Glutamatergic neuron (in vitro differentiated cells): Measurements from ENCODE around the gene RASIP1. TPM values are rescaled to one million over a fixed set of nuclear protein-coding genes. Genes with fewer than 3 reads are reported as not detected.

Experiments
- DNase-seq: peaks from one replicate; pipeline ENCODE4 v3.0.0; 2022
- H3K27ac Mint-ChIP-seq: one replicate; pipeline ENCODE4 v1.8.0; 2020; ENCODE audit warnings: mild to moderate bottlenecking, mixed read lengths, inconsistent platforms; ENCODE audit not compliant: unreplicated experiment
- H3K27me3 Mint-ChIP-seq: one replicate; pipeline ENCODE4 v1.8.0; 2020; ENCODE audit warnings: mild to moderate bottlenecking, moderate library complexity, mixed read lengths, inconsistent platforms; ENCODE audit not compliant: unreplicated experiment
- H3K36me3 Mint-ChIP-seq: one replicate; pipeline ENCODE4 v1.8.0; 2020; ENCODE audit warnings: mild to moderate bottlenecking, mixed read lengths, inconsistent platforms; ENCODE audit not compliant: unreplicated experiment
- H3K4me1 Mint-ChIP-seq: one replicate; pipeline ENCODE4 v1.8.0; 2020; ENCODE audit warnings: mild to moderate bottlenecking, low read depth, mixed read lengths, inconsistent platforms; ENCODE audit not compliant: unreplicated experiment
- H3K4me3 Mint-ChIP-seq: one replicate; pipeline ENCODE4 v1.8.0; 2020; ENCODE audit warnings: mild to moderate bottlenecking, mixed read lengths, inconsistent platforms; ENCODE audit not compliant: unreplicated experiment
- H3K9me3 Mint-ChIP-seq: one replicate; pipeline ENCODE4 v1.8.0; 2020; ENCODE audit warnings: mild to moderate bottlenecking, moderate library complexity, mixed read lengths, inconsistent platforms; ENCODE audit not compliant: unreplicated experiment
- CTCF ChIP-seq: fragments of 200-600 bp; sonication (generic); IDR thresholded peaks from one replicate; pipeline ENCODE4 v1.5.0; 2021; ENCODE audit not compliant: partially characterized antibody, unreplicated experiment
- total RNA-seq: library from RNA; stranded (reverse); fragmentation: NEBNext Ultra II Directional; extraction: Animal tissue kit (Norgen Biotek cat#: 25700); gene quantifications from one replicate; pipeline ENCODE4 v1.2.1, GENCODE V29; 2021; ENCODE audit not compliant: unreplicated experiment

Gene RASIP1
- total RNA-seq, 1 donor from 2014 or later = 6.2 TPM

GRCh38 chr19:48676487-48676886, 63.9 kb downstream of the RASIP1 start:
- Mint-ChIP-seq H3K9me3 (no peaks in the 10 kb centered on the region), H3K4me1 (peaks cover 4% of the 10 kb centered on the region), H3K4me3 (no peak overlapping the region), H3K36me3 (no peaks in the 10 kb centered on the region), H3K27ac (no peak overlapping the region), H3K27me3 (peaks cover 1% of the 10 kb centered on the region)
- TF ChIP-seq CTCF = no peak
- DNase-seq = no peak

GRCh38 chr19:48674921-48675824, 65.2 kb downstream of the RASIP1 start:
- H3K9me3 Mint-ChIP-seq = no peaks in the 10 kb centered on the region
- peak; percentile 83 for DNase-seq
- H3K27me3 Mint-ChIP-seq = peaks cover 1% of the 10 kb centered on the region
- H3K27ac Mint-ChIP-seq = no peak overlapping the region
- peaks cover 9% of the 10 kb centered on the region for H3K4me1 Mint-ChIP-seq
- no peaks in the 10 kb centered on the region for H3K36me3 Mint-ChIP-seq
- peak; percentile 81 for TF ChIP-seq CTCF
- no peak overlapping the region for H3K4me3 Mint-ChIP-seq

GRCh38 chr19:48674216-48674809, 66.1 kb downstream of the RASIP1 start:
- Mint-ChIP-seq H3K27me3 (peaks cover 3% of the 10 kb centered on the region), H3K4me1 (peaks cover 9% of the 10 kb centered on the region), H3K4me3 (no peak overlapping the region), H3K27ac (no peak overlapping the region), H3K36me3 (no peaks in the 10 kb centered on the region), H3K9me3 (peaks cover 3% of the 10 kb centered on the region)
- TF ChIP-seq CTCF = no peak
- DNase-seq = no peak

- DNase-seq = no peak
- Mint-ChIP-seq H3K4me3 (no peak overlapping the region), H3K27ac (no peak overlapping the region), H3K27me3 (peaks cover 3% of the 10 kb centered on the region), H3K4me1 (peaks cover 9% of the 10 kb centered on the region), H3K9me3 (peaks cover 5% of the 10 kb centered on the region), H3K36me3 (no peaks in the 10 kb centered on the region)
- no peak for TF ChIP-seq CTCF
Observed at GRCh38 chr19:48673436-48674100, 66.8 kb downstream of the RASIP1 start.

GRCh38 chr19:48672994-48673393, 67.4 kb downstream of the RASIP1 start, which contains the start of gene NTN5:
Gene NTN5, minus strand, starts transcription at chr19:48673017. Its CDS starts 2,031 bp downstream, at chr19:48670986.
- Mint-ChIP-seq H3K4me3 (peak within 1 kb of the TSS; percentile 63), H3K9me3 (peaks cover 5% of the 10 kb centered on the region), H3K27ac (no peak within 1 kb of the TSS), H3K4me1 (peaks cover 9% of the 10 kb centered on the region), H3K27me3 (peaks cover 3% of the 10 kb centered on the region), H3K36me3 (no peaks in the 10 kb centered on the region)
- no peak for DNase-seq
- no peak for TF ChIP-seq CTCF
